GM12865 (cell line): ENCODE data around the gene E2F8.

ENCODE experiments used
- DNase-seq: peaks from one replicate; pipeline ENCODE4 v3.0.0; 2010; ENCODE audit warnings: low read depth
- H3K4me3 ChIP-seq: 2 replicates; pipeline ENCODE4 v1.5.1; 2011; ENCODE audit warnings: mild to moderate bottlenecking, low read depth, low read length, control low read depth
- CTCF ChIP-seq: IDR thresholded peaks from 2 replicates; pipeline ENCODE4 v1.5.1; 2011; ENCODE audit warnings: low read length, control low read depth, low read depth, inconsistent platforms; ENCODE audit not compliant: insufficient read depth; ENCODE audit errors: missing control alignments

E2F8 gene

GRCh38 chr11:19199771-19200170 is 41.0 kb downstream of the E2F8 start:
- no peak for DNase-seq
- no peak for TF ChIP-seq CTCF
- no peak overlapping the region for H3K4me3 ChIP-seq

DNA sequence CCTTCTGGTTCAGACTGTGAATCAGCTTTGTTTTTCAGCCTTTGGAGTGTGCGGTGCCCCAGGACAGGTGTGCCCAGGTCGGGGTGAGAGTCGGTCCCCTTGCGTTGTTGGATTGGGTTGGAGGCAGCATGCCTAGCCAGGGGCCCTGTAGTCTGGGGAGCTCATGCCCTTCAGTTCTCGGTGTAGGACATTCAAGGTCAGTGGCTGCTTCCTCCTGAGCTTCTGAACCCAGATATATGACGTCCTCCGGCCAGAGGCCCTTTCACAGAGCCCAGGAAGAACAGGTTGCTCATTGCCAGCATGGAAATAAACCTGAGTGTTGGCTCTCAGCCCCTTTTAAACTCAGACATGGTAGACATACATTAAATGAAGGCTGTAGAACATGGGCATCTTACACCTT is 41.7 kb downstream of the E2F8 start:
- H3K4me3 ChIP-seq = no peak overlapping the region
- TF ChIP-seq CTCF = no peak
- DNase-seq = no peak

GRCh38 chr11:19196432-19196831 is 44.3 kb downstream of the E2F8 start:
- no peak for DNase-seq
- TF ChIP-seq CTCF = no peak
- no peak overlapping the region for H3K4me3 ChIP-seq

DNA sequence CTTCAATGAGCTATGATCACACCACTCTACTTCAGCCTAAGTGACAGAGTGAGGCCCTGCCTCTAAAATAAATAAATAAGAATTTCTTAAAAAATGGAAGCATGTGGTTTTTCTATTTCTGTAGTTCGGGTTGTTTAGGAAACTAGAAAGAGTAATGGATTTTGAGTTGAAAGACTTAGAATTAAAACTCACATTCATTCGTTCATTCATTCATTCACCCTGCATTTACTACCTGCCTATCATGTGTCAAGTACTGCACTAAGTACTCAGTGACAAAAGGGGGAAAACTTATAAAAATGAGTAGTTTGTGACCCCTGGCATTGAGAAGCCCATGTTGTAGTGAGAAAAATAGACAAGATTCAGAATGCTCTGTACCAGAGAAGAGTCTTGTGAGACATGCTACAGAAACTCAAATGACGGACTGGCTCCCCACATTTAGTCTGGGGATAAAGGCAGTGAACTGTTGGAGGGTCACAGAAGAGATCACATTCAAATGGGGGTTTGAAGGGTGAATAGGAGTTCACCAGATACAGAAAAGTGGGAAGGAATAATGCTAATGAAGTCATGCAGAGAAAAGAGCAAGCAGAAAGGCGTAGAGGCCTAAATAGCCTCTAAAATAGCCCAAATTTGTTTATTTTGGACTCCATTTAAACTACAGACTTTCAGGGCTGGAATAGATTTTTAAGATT is 46.0 kb downstream of the E2F8 start:
- no peak for DNase-seq
- TF ChIP-seq CTCF = no peak
- no peak overlapping the region for H3K4me3 ChIP-seq

GRCh38 chr11:19193916-19194315 is 46.8 kb downstream of the E2F8 start:
- DNase-seq = no peak
- TF ChIP-seq CTCF = no peak
- H3K4me3 ChIP-seq = no peak overlapping the region

DNA sequence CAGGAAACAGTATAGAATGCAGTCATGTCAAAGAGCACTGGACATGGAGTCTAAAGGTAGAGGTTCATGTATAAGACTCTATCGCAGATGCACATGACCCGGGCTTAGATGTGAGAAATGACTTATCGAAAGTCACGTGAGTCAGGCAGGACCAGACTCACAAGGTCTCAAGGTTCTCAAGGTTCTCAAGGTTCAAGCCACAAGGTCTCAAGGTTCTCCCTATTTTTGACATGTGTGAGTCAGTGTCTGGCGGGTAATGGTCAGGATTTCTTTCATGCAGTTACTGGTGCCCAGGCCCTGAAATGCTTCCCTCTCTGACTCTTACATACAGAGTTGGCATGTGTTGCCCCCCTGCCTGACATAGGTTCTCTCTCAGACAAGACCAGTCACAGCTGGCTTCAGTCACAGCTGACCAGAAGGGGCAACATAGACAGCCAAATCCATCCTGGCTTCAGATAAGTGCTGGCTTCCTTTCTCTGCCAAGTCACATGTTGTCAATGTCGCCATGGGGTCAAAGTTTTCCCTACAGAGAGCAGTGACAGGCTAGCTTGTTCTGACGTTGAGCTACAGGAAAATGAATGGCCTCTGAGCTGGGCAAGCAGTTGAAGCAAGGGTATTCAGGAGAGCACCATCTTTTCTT is 49.1 kb downstream of the E2F8 start:
- TF ChIP-seq CTCF = no peak
- H3K4me3 ChIP-seq = no peak overlapping the region
- no peak for DNase-seq

GRCh38 chr11:19187833-19188258 is 52.9 kb downstream of the E2F8 start:
- no peak for DNase-seq
- TF ChIP-seq CTCF = no peak
- no peak overlapping the region for H3K4me3 ChIP-seq
